GM12872 (cell line): ENCODE results near the gene FADS1.

Experiments
- TF ChIP-seq, protein P1 (sequence below): IDR thresholded peaks from 3 replicates; pipeline ENCODE4 v1.5.1; 2011; ENCODE audit warnings: low read depth, mild to moderate bottlenecking, low read length, moderate library complexity; ENCODE audit not compliant: insufficient read depth

FADS1 gene

DNA sequence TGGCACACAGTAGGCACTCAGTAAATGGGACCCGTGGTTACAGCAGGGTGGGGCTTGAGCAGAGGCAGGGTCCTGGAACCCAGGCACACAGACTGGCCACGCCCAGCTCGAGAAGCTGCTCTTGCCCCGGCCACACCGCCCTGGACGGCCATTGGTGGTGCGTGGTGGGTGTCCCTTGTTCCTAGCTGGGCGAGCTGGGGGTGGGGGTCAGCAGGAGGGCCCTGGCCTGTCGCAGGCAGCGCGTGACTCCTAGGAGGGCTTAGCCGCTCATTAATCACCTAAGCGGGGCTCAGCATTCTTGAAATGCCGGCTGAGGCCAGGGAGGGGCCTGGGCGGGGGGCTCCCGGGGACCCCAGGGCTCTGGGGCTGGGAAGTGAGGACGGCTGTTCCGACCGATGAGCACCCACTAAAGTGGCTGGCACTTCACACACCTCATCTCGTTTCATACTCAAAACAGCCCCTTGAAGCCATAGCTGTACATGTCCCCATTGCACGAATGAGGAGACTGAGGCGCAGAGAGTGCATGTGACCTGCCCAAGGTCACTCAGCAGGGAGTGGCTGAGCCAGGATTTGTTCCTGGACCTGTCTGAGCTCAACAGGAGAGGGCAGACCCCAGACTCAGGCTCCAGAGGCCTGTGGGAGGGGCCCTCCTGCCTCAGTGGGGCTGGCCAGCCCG lies 52.7 kb downstream of the FADS1 start:
- TF ChIP-seq, protein P1, sequence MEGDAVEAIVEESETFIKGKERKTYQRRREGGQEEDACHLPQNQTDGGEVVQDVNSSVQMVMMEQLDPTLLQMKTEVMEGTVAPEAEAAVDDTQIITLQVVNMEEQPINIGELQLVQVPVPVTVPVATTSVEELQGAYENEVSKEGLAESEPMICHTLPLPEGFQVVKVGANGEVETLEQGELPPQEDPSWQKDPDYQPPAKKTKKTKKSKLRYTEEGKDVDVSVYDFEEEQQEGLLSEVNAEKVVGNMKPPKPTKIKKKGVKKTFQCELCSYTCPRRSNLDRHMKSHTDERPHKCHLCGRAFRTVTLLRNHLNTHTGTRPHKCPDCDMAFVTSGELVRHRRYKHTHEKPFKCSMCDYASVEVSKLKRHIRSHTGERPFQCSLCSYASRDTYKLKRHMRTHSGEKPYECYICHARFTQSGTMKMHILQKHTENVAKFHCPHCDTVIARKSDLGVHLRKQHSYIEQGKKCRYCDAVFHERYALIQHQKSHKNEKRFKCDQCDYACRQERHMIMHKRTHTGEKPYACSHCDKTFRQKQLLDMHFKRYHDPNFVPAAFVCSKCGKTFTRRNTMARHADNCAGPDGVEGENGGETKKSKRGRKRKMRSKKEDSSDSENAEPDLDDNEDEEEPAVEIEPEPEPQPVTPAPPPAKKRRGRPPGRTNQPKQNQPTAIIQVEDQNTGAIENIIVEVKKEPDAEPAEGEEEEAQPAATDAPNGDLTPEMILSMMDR = no peak

- TF ChIP-seq, protein P1 = no peak
These were observed 54.0 kb downstream of the FADS1 start for GRCh38 chr11:61762798-61763197.

DNA sequence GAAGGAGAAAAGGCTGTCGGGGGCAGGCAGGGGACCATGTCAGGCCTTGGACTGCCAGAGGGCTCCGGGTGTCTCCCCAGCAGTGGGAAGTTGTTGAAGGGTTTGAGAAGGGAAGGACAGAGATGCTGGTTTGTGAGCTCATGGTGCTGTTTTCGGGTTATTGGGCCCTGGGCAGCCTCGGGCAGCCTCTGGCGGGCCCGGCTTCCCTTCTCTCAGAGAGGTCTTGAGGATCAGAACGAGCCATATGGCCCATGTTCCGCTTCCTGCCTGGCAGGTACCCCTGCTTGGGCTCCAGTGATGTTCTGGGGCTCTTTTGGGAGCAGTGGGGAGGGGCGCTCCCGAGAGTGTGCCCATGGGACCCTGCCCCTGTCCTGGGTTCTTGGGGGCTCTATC lies 54.6 kb downstream of the FADS1 start:
- TF ChIP-seq, protein P1 = no peak

DNA sequence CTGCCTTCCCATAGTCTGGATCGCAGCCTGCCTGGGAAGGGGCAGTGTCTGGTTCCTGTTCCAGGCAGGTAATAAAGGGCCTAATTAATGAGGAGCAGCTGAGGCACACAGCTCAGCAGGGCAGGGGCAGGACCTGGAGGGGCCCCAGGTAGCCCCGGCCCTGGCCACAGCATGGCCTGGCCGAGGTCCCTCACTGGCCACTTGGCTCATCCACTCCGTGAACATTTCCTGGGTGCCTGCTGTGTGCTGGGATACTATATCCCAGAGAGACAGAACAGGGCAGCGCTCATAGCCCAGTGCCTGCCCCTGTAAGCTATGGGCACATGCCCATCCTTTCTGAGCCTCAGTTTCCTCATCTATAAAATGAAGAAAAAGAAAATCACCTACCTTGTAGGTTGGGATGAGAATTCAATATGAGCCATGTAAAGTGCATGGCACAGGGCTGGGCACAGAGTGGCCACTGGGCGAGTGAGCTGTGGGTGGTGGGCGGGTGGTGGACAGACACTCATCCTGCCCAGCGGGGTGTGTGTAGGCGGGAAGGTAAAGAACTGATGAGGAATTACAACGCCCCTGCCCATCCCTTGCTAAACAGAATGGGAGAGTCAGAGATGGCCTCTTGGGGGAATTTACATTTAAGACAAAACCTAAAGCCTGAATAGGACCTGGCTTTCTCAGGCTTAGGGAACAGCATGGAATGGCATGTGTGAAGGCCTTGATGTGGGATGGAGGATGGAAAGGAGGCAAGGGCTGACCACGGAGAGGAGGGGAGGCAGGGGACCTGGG lies 55.2 kb downstream of the FADS1 start:
- TF ChIP-seq, protein P1 = no peak

GRCh38 chr11:61760946-61761345 lies 55.9 kb downstream of the FADS1 start:
- TF ChIP-seq, protein P1 = no peak

DNA sequence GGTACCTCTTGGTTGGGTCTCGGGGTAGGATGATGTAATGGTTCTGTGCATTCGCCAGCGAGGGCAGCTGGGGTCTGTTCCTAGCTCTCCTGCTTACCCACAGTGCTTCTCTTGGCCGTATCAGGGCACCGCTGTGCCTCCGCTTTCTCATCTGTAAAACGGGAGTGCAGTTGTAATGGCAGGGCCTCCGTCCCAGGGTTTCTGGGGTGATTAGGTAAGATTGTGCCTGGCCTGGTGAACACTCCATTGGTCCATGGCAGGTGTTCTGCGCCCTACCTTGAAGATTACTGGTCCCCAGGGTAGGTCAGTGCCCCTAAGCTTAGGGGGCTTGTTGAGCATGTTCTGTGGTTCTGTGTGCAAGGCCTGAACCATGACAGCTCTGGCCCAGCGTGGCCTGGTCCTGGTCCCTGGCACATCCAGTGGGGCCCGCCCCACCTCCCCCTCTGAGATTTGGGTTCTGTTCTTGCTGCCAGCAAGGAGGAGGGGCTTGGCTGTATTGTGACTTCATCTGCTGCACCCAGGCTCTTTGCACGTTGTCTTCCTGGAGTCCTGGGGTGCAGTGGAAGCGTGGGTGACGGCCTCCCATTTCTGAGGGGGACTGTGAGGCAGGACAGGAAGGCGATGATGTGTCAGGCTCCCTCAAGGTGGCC lies 59.5 kb downstream of the FADS1 start:
- TF ChIP-seq, protein P1 = no peak

DNA sequence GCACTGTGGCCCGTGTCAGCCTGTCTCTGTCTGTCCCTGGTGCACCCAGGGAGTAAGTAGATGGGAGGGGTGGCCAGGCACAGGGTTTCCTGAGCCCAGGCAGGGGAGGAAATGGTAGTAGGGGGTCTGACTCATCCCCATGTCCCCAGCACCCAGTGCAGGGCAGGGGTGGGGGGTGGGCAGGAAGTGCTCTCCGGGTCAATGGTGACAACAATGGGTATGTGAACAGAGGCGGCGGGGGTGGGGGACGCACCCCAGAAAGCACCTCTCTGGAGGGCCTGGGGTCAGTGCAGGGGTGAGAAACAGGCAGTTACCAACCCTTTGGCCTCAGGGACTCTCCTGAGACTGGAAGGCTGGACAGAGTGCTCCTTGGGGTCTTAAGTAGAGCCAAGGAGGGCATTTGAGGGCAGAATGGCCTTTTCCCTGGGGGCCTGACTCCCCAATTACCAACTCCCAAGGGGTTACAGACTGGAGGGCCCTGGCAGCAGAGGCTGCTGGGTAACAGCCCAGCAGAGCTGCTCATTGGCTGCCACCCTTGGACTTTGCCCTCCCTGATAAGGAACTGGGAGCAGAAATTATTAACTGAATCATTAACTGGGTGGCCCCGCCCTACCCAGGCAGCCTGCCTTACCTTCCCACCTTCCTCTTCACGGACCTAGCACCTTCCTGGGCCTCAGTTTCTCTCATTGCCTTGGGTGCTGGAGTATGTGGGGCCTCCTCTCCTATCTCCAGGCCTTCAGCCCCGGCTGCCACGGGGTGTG lies 60.2 kb downstream of the FADS1 start:
- TF ChIP-seq, protein P1 = no peak
